ENCODE measurements around the gene FILIP1L.

FILIP1L gene

DNA sequence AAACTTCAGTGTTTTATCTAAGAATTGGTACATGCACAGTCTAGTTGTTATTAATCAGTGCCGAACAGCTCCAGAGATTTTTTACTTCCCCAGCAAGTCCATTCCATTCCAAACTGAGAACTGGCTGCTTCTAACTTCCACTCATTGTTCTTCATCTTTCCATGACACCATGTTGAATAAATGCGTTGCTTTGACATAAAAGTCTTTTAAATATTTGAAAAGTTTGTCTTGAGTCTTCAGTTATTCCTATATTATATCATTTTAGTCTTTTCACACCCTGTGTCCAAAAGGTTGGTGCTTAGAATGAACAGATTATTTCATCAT lies 231.2 kb downstream of the FILIP1L start:
- Histone ChIP-seq H3K9me3 (ENCODE audit: control extremely low read depth in 1 of 5, control insufficient read depth in 4 of 5, insufficient read depth in 2 of 5, low read depth in 1 of 5, low read length in 4 of 5) (no peaks in the 10 kb centered on the region), H3K36me3 (ENCODE audit: control insufficient read depth in 4 of 4, insufficient read depth in 4 of 4, low read length in 3 of 4) (no peaks in the 10 kb centered on the region), H3K27ac (ENCODE audit: insufficient read depth in 1 of 2, low read depth in 1 of 2, low read length in 2 of 2, poor library complexity in 1 of 2, severe bottlenecking in 2 of 2) (no peak overlapping the region), H3K4me1 (ENCODE audit: control extremely low read depth in 1 of 4, control insufficient read depth in 4 of 4, insufficient read depth in 4 of 4, low read length in 3 of 4) (peaks cover 0 to 10% (median 5%) of the 10 kb centered on the region in 4 experiments), H3K4me3 (ENCODE audit: control insufficient read depth in 1 of 7, extremely low read depth in 1 of 7, insufficient read depth in 4 of 7, low read depth in 2 of 7, low read length in 6 of 7) (no peak overlapping the region), H3K27me3 (replicated peaks in 2 of 5; ENCODE audit: control insufficient read depth in 4 of 5, insufficient read depth in 5 of 5, low read length in 4 of 5) (no peaks in the 10 kb centered on the region)
- ChIA-PET CTCF (interaction anchor here (0.9 to 2.3 kb wide), 3 partner anchors 11 to 68 kb away, joined by 3 to 13 read pairs (median 3); no protein-coding TSS in a partner anchor), POLR2A (no interaction called here)
- whole genome bisulfite sequencing (ENCODE audit: insufficient coverage), result no CpG with 5 or more reads among the region's 2 CpGs
- DNase-seq, result no peak

DNA sequence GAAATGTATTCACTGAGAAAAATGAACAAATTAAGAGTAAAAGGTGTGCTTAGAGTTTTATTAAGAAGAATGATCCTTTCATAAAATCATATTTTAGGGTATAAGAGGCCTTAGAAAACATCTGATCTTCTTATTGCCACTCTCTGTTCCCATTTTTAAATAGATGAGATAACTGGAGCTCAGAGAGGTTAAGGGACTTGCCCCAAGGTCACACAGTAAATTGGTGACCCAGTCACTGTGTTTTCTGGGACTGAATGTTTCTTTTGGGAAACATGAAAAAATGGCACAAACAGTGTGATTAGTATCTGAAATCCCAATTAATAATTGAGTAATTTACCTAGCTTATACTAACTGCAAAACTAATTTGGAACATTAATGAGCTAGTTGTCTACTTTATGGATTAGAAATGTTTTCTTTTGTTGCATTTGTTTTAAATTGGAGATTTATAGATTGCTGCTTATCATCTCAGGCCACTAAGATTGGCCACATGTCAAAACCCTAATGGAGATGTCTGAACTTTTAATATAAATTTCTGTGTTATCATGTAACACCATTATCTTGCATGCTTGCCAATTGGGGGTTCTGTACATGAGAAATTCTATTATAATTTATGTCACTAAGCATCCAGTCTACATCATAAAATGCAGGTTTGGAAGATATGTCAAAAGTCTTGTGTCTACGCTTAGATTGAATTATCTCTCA lies 231.7 kb downstream of the FILIP1L start:
- H3K36me3 ChIP-seq (ENCODE audit: control insufficient read depth in 4 of 4, insufficient read depth in 4 of 4, low read length in 3 of 4), result no peaks in the 10 kb centered on the region

DNA sequence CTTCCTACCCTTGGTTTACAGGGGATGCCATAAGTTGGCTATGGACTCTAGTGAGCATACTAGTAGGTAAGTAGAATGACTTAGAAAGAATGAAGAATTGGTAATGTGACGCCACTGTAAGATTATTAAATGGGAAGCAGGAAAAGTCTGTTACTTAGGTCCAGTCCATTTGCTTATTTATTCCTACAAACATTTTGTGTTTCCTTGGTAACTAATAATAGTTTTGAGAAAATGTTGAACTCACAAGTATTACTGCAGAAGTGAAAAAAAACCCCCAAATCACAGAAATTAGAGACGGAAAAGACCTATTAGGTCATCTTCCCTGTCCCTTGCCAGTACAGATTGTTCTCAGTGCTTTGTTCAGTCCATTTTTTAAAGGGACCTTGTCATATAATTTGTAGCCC lies 233.2 kb downstream of the FILIP1L start:
- H3K4me3 ChIP-seq (ENCODE audit: control insufficient read depth in 1 of 7, extremely low read depth in 1 of 7, insufficient read depth in 4 of 7, low read depth in 2 of 7, low read length in 6 of 7), result no peak overlapping the region
- H3K4me1 ChIP-seq (ENCODE audit: control extremely low read depth in 1 of 4, control insufficient read depth in 4 of 4, insufficient read depth in 4 of 4, low read length in 3 of 4), result peaks cover 0 to 18% (median 8%) of the 10 kb centered on the region in 4 experiments
- H3K27ac ChIP-seq (ENCODE audit: insufficient read depth in 1 of 2, low read depth in 1 of 2, low read length in 2 of 2, poor library complexity in 1 of 2, severe bottlenecking in 2 of 2), result no peak overlapping the region
- DNase-seq, result no peak
- ChIA-PET CTCF (no interaction called here), POLR2A (no interaction called here)
- no peaks in the 10 kb centered on the region for H3K36me3 ChIP-seq (ENCODE audit: control insufficient read depth in 4 of 4, insufficient read depth in 4 of 4, low read length in 3 of 4)
- no peaks in the 10 kb centered on the region for H3K9me3 ChIP-seq (ENCODE audit: control extremely low read depth in 1 of 5, control insufficient read depth in 4 of 5, insufficient read depth in 2 of 5, low read depth in 1 of 5, low read length in 4 of 5)
- 100% methylated on average over 1 of the region's 2 CpGs for WGBS (ENCODE audit: insufficient coverage)
- H3K27me3 ChIP-seq (replicated peaks in 2 of 5; ENCODE audit: control insufficient read depth in 4 of 5, insufficient read depth in 5 of 5, low read length in 4 of 5), result no peaks in the 10 kb centered on the region

More for the DNA sequence above, 231.7 kb downstream of the FILIP1L start:
- Histone ChIP-seq H3K4me1 (ENCODE audit: control extremely low read depth in 1 of 4, control insufficient read depth in 4 of 4, insufficient read depth in 4 of 4, low read length in 3 of 4) (peaks cover 0 to 10% (median 5%) of the 10 kb centered on the region in 4 experiments), H3K4me3 (ENCODE audit: control insufficient read depth in 1 of 7, extremely low read depth in 1 of 7, insufficient read depth in 4 of 7, low read depth in 2 of 7, low read length in 6 of 7) (no peak overlapping the region), H3K9me3 (ENCODE audit: control extremely low read depth in 1 of 5, control insufficient read depth in 4 of 5, insufficient read depth in 2 of 5, low read depth in 1 of 5, low read length in 4 of 5) (no peaks in the 10 kb centered on the region), H3K27ac (ENCODE audit: insufficient read depth in 1 of 2, low read depth in 1 of 2, low read length in 2 of 2, poor library complexity in 1 of 2, severe bottlenecking in 2 of 2) (no peak overlapping the region), H3K27me3 (replicated peaks in 2 of 5; ENCODE audit: control insufficient read depth in 4 of 5, insufficient read depth in 5 of 5, low read length in 4 of 5) (no peaks in the 10 kb centered on the region)
- ChIA-PET CTCF (interaction anchor here (1.3 to 2.3 kb wide), 2 partner anchors 11 to 12 kb away, joined by 3 to 13 read pairs; no protein-coding TSS in a partner anchor), POLR2A (no interaction called here)
- no CpG with 5 or more reads among the region's 1 CpG for WGBS (ENCODE audit: insufficient coverage)
- no peak for DNase-seq

DNA sequence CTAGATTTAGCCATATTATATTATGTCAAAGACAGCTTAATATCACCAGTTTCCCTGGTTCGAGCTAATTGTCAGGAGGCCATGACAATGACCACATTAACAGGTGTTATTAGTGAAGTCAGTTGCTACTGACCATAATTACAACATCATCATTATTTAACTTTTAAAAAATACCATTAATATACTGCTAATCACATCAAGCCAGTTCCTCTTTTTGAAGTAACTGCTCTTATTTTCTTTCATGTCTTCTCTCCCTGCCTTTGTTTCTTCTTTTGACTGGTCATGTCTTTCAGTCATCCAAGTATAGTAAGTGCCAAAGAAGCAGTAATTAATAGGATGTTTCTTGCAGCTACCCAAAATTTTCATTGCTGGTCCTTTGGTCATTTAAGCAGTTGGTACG lies 235.0 kb downstream of the FILIP1L start:
- Histone ChIP-seq H3K4me3 (ENCODE audit: control insufficient read depth in 1 of 7, extremely low read depth in 1 of 7, insufficient read depth in 4 of 7, low read depth in 2 of 7, low read length in 6 of 7) (no peak overlapping the region), H3K4me1 (ENCODE audit: control extremely low read depth in 1 of 4, control insufficient read depth in 4 of 4, insufficient read depth in 4 of 4, low read length in 3 of 4) (peaks cover 3 to 20% (median 11%) of the 10 kb centered on the region in 4 experiments), H3K9me3 (ENCODE audit: control extremely low read depth in 1 of 5, control insufficient read depth in 4 of 5, insufficient read depth in 2 of 5, low read depth in 1 of 5, low read length in 4 of 5) (no peaks in the 10 kb centered on the region), H3K27me3 (replicated peaks in 2 of 5; ENCODE audit: control insufficient read depth in 4 of 5, insufficient read depth in 5 of 5, low read length in 4 of 5) (no peaks in the 10 kb centered on the region), H3K36me3 (ENCODE audit: control insufficient read depth in 4 of 4, insufficient read depth in 4 of 4, low read length in 3 of 4) (no peaks in the 10 kb centered on the region), H3K27ac (ENCODE audit: insufficient read depth in 1 of 2, low read depth in 1 of 2, low read length in 2 of 2, poor library complexity in 1 of 2, severe bottlenecking in 2 of 2) (no peak overlapping the region)
- no peak for DNase-seq
- ChIA-PET POLR2A (interaction anchor here (0.7 kb wide), 1 partner anchor 1126 kb away, joined by 3 read pairs; no protein-coding TSS in a partner anchor), CTCF (interaction anchor here (0.7 to 1.6 kb wide), 4 partner anchors 9 to 522 kb away, joined by 3 to 5 read pairs (median 4); partner anchors contain the start of genes LNP1 and TOMM70)
- no CpG with 5 or more reads among the region's 2 CpGs for WGBS (ENCODE audit: insufficient coverage)

DNA sequence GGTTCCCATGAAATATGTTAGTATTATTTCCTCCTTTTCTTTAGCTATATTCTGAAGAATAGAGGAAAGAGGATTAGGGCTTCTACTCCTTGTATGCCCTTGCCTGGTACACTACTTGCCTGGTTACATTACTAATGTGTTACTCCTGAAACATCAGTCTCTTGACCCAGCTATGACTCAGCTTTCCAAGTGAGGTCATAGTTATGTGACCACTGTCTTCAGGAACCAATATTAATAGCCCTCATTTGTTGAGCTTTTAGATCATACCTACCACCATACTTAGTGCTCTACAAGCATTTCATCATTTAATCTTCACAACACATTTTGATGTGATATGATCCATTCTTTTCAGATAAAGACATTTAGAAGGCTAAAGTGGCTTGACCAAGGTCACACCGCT lies 236.3 kb downstream of the FILIP1L start:
- no peak overlapping the region for H3K27ac ChIP-seq (ENCODE audit: insufficient read depth in 1 of 2, low read depth in 1 of 2, low read length in 2 of 2, poor library complexity in 1 of 2, severe bottlenecking in 2 of 2)
- peaks cover 3 to 26% (median 11%) of the 10 kb centered on the region in 4 experiments for H3K4me1 ChIP-seq (ENCODE audit: control extremely low read depth in 1 of 4, control insufficient read depth in 4 of 4, insufficient read depth in 4 of 4, low read length in 3 of 4)
- H3K4me3 ChIP-seq (ENCODE audit: control insufficient read depth in 1 of 7, extremely low read depth in 1 of 7, insufficient read depth in 4 of 7, low read depth in 2 of 7, low read length in 6 of 7), result no peak overlapping the region
- H3K27me3 ChIP-seq (replicated peaks in 2 of 5; ENCODE audit: control insufficient read depth in 4 of 5, insufficient read depth in 5 of 5, low read length in 4 of 5), result no peaks in the 10 kb centered on the region
- CTCF ChIA-PET, result interaction anchor here (1.4 to 1.5 kb wide), 2 partner anchors 37 to 376 kb away, joined by 3 to 5 read pairs; no protein-coding TSS in a partner anchor
- H3K36me3 ChIP-seq (ENCODE audit: control insufficient read depth in 4 of 4, insufficient read depth in 4 of 4, low read length in 3 of 4), result no peaks in the 10 kb centered on the region
- no peak for DNase-seq
- no peaks in the 10 kb centered on the region for H3K9me3 ChIP-seq (ENCODE audit: control extremely low read depth in 1 of 5, control insufficient read depth in 4 of 5, insufficient read depth in 2 of 5, low read depth in 1 of 5, low read length in 4 of 5)
- no CpG with 5 or more reads among the region's 1 CpG for WGBS (ENCODE audit: insufficient coverage)
- POLR2A ChIA-PET, result no interaction called here

DNA sequence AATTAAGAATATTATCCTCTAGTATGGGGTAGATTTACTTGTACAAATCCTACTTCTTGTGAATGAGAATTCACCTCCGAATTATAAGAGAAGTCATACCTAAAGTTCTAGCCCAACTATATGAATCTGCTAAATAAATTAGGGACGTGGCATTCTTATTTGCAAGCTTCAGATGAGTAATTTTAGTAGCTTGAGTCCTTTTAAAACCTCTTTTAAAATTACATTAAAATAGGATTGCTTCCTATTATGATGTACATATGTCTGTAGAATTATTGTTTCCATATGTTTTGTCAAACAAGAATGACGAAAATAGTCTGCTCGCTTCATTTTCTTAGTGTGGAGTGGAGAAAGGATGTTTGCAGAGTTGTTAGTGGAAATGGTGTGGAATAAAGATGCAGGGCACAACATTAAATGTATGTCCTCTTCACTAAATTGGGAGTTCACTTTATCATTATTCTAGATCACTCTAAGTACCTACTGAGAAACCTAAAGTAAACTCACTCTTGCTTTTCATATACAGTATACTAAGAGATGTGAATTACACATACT lies 237.2 kb downstream of the FILIP1L start:
- Histone ChIP-seq H3K9me3 (ENCODE audit: control extremely low read depth in 1 of 5, control insufficient read depth in 4 of 5, insufficient read depth in 2 of 5, low read depth in 1 of 5, low read length in 4 of 5) (no peaks in the 10 kb centered on the region), H3K27ac (ENCODE audit: insufficient read depth in 1 of 2, low read depth in 1 of 2, low read length in 2 of 2, poor library complexity in 1 of 2, severe bottlenecking in 2 of 2) (no peak overlapping the region), H3K4me1 (ENCODE audit: control extremely low read depth in 1 of 4, control insufficient read depth in 4 of 4, insufficient read depth in 4 of 4, low read length in 3 of 4) (peaks cover 3 to 31% (median 11%) of the 10 kb centered on the region in 4 experiments), H3K36me3 (ENCODE audit: control insufficient read depth in 4 of 4, insufficient read depth in 4 of 4, low read length in 3 of 4) (no peaks in the 10 kb centered on the region), H3K27me3 (replicated peaks in 2 of 5; ENCODE audit: control insufficient read depth in 4 of 5, insufficient read depth in 5 of 5, low read length in 4 of 5) (no peaks in the 10 kb centered on the region), H3K4me3 (ENCODE audit: control insufficient read depth in 1 of 7, extremely low read depth in 1 of 7, insufficient read depth in 4 of 7, low read depth in 2 of 7, low read length in 6 of 7) (peak overlapping the region in 2 of 7 experiments; percentile 77 to 92)
- ChIA-PET CTCF (interaction anchor here (1.4 kb wide), 1 partner anchor 36 kb away, joined by 3 read pairs; no protein-coding TSS in a partner anchor), POLR2A (no interaction called here)
- WGBS (ENCODE audit: insufficient coverage), result 100% methylated on average over 2 of the region's 4 CpGs
- no peak for DNase-seq

Data from common myeloid progenitor, CD34-positive (primary cell).